GM21576 (cell line): ENCODE data around the gene KCNIP2.

Experiments
- ATAC-seq: cut with Tn5 transposase; IDR thresholded peaks from one replicate; pipeline ENCODE4 v1.9.1; 2021; ENCODE audit warnings: mild to moderate bottlenecking, moderate library complexity; ENCODE audit not compliant: unreplicated experiment

The KCNIP2 gene

GRCh38 chr10:101843032-101844021 is at the start of gene KCNIP2:
KCNIP2 (minus strand) TSS chr10:101843800; CDS start chr10:101843568, 232 bp downstream.
- no peak for ATAC-seq

- ATAC-seq, result no peak
These were observed 49.3 kb upstream of the KCNIP2 start for GRCh38 chr10:101892782-101893391.

- peak; percentile 59 for ATAC-seq
These were observed 45.9 kb upstream of the KCNIP2 start for GRCh38 chr10:101889256-101890210.

GRCh38 chr10:101888251-101888949 is 44.8 kb upstream of the KCNIP2 start:
- ATAC-seq, result no peak

GRCh38 chr10:101887775-101888174 is 44.2 kb upstream of the KCNIP2 start:
- no peak for ATAC-seq

- ATAC-seq, result no peak
These were observed 43.1 kb upstream of the KCNIP2 start for GRCh38 chr10:101886521-101887312.

GRCh38 chr10:101881036-101881774 is 37.6 kb upstream of the KCNIP2 start:
- no peak for ATAC-seq

- ATAC-seq, result no peak
These were observed 36.6 kb upstream of the KCNIP2 start for GRCh38 chr10:101880232-101880573.

GRCh38 chr10:101879456-101880231 is 36.0 kb upstream of the KCNIP2 start:
- ATAC-seq, result no peak

- ATAC-seq, result no peak
These were observed 35.3 kb upstream of the KCNIP2 start for GRCh38 chr10:101878869-101879268.

- ATAC-seq, result no peak
These were observed 31.6 kb upstream of the KCNIP2 start for GRCh38 chr10:101875068-101875688.

- ATAC-seq, result no peak
These were observed 30.7 kb upstream of the KCNIP2 start for GRCh38 chr10:101874252-101874651.

GRCh38 chr10:101867931-101868330 is 24.3 kb upstream of the KCNIP2 start:
- no peak for ATAC-seq

GRCh38 chr10:101859530-101859929 is 15.9 kb upstream of the KCNIP2 start:
- ATAC-seq, result no peak

GRCh38 chr10:101858723-101859500 is 15.3 kb upstream of the KCNIP2 start:
- ATAC-seq, result peak; percentile 62

GRCh38 chr10:101857802-101858476 is 14.3 kb upstream of the KCNIP2 start:
- ATAC-seq, result no peak
